Measurements from ENCODE around the gene GRIA1.

The GRIA1 gene

GRCh38 chr5:153552886-153553285, 62.4 kb downstream of the GRIA1 start:
- DNase-seq, result no peak

GRCh38 chr5:153555420-153556114, 65.1 kb downstream of the GRIA1 start:
- no peak for DNase-seq

- DNase-seq, result no peak
Measured at GRCh38 chr5:153558957-153559356, 68.5 kb downstream of the GRIA1 start.

- no peak for DNase-seq
Measured at GRCh38 chr5:153559926-153560325, 69.5 kb downstream of the GRIA1 start.

GRCh38 chr5:153562189-153562588, 71.7 kb downstream of the GRIA1 start:
- no peak for DNase-seq

GRCh38 chr5:153565822-153566221, 75.4 kb downstream of the GRIA1 start:
- DNase-seq, result no peak

GRCh38 chr5:153569036-153569435, 78.6 kb downstream of the GRIA1 start:
- DNase-seq, result no peak

- DNase-seq, result no peak
Measured at GRCh38 chr5:153571162-153571561, 80.7 kb downstream of the GRIA1 start.

- no peak for DNase-seq
Measured at GRCh38 chr5:153572411-153573145, 82.1 kb downstream of the GRIA1 start.

- DNase-seq, result peak; percentile 1
Measured at GRCh38 chr5:153573326-153574033, 83.0 kb downstream of the GRIA1 start.

- DNase-seq, result no peak
Measured at GRCh38 chr5:153584126-153584959, 93.9 kb downstream of the GRIA1 start.

- no peak for DNase-seq
Measured at GRCh38 chr5:153584960-153585359, 94.5 kb downstream of the GRIA1 start.

- DNase-seq, result no peak
Measured at GRCh38 chr5:153585622-153586277, 95.3 kb downstream of the GRIA1 start.

GRCh38 chr5:153592081-153592480, 101.6 kb downstream of the GRIA1 start:
- no peak for DNase-seq

- DNase-seq, result no peak
Measured at GRCh38 chr5:153594785-153595184, 104.3 kb downstream of the GRIA1 start.

GRCh38 chr5:153598099-153598498, 107.6 kb downstream of the GRIA1 start:
- no peak for DNase-seq

GRCh38 chr5:153601377-153601776, 110.9 kb downstream of the GRIA1 start:
- DNase-seq, result no peak

GRCh38 chr5:153605386-153605785, 114.9 kb downstream of the GRIA1 start:
- DNase-seq, result no peak

- DNase-seq, result no peak
Measured at GRCh38 chr5:153610009-153610408, 119.5 kb downstream of the GRIA1 start.

- DNase-seq, result no peak
Measured at GRCh38 chr5:153610811-153611210, 120.3 kb downstream of the GRIA1 start.

- DNase-seq, result no peak
Measured at GRCh38 chr5:153613144-153613543, 122.7 kb downstream of the GRIA1 start.

- DNase-seq, result no peak
Measured at GRCh38 chr5:153613672-153614071, 123.2 kb downstream of the GRIA1 start.

Measured in NCI-H1694 (cell line).